Measurements from ENCODE around the gene TASP1. TPM values are rescaled to one million over a fixed set of nuclear protein-coding genes. Genes with fewer than 3 reads are reported as not detected.
"Not testable (repeated sequence)": the region's sequence is repeated elsewhere in the genome, so short reads cannot be mapped to it uniquely, and the experiment has no call there.

TASP1 gene
- total RNA-seq, 1 experiment from 2014 or later = 9.0 TPM

DNA sequence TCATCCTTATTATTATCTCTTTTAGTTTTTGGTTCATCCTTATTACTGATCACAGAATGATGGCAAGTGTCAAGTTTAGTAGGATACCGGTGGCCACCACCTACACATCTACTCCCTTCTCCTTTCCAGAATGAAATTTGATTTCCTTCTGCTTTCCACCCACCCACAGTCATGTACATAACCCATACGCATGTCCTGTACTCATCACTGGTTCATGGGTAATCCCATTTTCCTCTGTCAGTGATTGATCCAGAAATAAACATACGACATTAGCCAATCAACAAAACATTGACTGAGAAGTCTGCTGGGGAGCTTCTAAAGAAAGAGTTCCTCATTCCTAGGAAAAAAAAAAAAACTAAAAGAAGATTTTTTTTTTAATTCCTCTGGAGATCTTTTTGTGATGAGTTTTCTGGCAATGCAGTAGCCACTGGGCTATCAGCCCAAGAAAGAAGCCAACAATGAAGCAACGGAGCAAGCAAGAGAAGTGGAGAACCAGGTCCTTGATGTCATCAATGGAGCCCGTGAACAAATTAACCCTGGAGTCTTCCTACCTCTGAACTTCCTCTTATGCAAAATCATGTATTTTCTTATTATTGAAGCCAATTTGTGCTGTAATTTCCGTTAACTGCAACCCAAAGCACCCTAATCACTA is 127.8 kb downstream of the TASP1 start:
- no peak for DNase-seq (ENCODE audit: extremely low read depth, low read depth)

GRCh38 chr20:13507646-13508045 is 131.1 kb downstream of the TASP1 start:
- DNase-seq (ENCODE audit: extremely low read depth, low read depth) = no peak

DNA sequence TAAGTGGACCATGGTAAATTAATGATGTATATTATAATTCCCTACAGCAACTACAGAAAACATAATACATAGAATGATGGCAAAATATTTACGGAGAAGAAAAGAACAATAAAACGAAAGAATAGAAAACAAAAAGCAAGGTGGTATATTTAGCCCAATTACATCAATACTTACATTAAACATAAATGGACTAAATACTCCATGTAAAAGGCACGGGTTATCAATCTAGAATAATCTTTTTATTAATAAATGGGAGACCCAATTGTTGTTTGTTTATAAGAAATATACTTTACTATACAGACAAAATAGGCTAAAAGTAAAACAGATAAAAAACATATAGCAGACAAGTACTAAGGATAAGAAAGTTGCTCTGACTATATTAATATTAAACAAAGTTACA is 137.2 kb downstream of the TASP1 start:
- no peak for DNase-seq (ENCODE audit: extremely low read depth, low read depth)

DNA sequence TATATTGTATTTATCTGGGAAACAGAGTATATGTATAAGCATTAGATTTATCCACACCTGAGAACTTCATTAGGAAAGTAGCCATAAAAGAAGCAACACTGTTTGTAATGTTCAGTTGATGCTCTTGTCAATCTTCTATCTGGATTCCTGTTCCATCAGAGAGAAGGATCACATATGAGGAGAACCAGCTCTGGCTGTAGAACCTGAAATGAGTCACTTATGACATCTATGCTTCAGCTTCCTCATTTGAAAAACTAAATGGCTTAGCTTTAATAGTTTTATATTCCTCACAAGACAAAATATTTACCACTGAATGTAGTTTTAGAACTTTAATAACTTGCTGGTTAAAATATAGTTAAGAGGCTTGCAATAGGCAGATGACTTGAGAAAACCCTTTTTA is 144.7 kb downstream of the TASP1 start:
- no peak for DNase-seq (ENCODE audit: extremely low read depth, low read depth)

GRCh38 chr20:13493143-13493542 is 145.6 kb downstream of the TASP1 start:
- no peak for DNase-seq (ENCODE audit: extremely low read depth, low read depth)

DNA sequence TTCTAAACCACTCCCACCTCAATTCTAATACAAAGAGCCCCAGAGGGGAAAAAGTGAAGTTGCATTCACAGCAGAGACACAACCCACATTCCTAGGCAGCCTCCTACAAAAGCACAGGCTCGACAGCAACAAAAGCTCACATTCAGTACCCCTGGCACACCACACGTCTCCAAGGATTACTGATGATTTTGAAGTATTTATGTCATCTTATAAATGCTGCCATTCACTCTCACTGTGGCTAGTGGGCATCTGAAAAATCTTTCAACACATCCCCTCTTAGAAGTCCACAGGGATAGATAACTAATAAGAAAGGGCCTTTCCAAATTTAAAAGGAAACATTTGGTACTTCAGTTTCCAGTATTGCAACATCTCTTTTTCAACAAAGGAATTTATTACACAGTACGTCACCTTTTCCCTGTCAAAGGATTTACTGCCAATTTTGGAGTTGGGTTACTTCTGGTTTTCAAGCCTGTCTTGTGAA is 146.7 kb downstream of the TASP1 start:
- no peak for DNase-seq (ENCODE audit: extremely low read depth, low read depth)

- DNase-seq (ENCODE audit: extremely low read depth, low read depth) = no peak
Measured at GRCh38 chr20:13487202-13487601, 151.5 kb downstream of the TASP1 start.

- no peak for DNase-seq (ENCODE audit: extremely low read depth, low read depth)
Measured at GRCh38 chr20:13486694-13487093, 152.0 kb downstream of the TASP1 start.

GRCh38 chr20:13485576-13485975 is 153.2 kb downstream of the TASP1 start:
- DNase-seq (ENCODE audit: extremely low read depth, low read depth) = no peak

GRCh38 chr20:13485019-13485418 is 153.7 kb downstream of the TASP1 start:
- not testable (repeated sequence) for DNase-seq (ENCODE audit: extremely low read depth, low read depth)

- DNase-seq (ENCODE audit: extremely low read depth, low read depth) = not testable (repeated sequence)
Measured at GRCh38 chr20:13483472-13483871, 155.3 kb downstream of the TASP1 start.

DNA sequence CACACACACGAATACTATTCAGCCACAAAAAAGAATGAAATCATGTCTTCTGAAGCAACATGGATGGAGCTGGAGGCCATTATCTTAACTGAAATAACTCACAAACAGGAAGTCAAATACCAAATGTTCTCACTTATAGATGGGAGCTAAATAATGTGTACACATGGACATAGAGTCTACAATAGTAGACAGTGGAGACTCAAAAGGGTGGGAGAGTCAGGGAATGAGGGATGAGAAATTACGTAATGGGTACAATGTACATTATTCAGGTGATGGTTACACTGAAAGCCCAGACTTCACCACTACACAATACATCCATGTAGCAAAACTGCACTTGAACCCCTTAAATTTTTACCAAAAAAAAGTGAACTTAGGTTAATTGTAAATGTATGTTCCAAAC is 160.4 kb downstream of the TASP1 start:
- no peak for DNase-seq (ENCODE audit: extremely low read depth, low read depth)

DNA sequence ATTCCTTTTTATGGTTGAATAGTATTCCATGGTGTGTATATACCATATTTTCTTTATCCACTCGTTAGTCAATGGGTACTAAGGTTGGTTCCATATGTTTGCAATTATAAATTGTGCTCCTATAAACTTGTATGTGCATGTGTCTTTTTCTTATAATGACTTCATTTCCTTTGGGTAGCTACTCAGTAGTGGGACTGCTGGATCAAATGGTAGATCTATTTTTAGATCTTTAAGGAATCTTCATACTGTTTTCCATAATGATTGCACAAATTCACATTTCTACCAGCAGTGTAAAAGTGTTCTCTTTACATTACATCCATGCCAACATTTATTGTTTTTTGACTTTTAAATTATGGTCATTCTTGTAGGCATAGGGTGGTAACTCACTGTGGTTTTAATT is 164.3 kb downstream of the TASP1 start:
- DNase-seq (ENCODE audit: extremely low read depth, low read depth) = no peak

DNA sequence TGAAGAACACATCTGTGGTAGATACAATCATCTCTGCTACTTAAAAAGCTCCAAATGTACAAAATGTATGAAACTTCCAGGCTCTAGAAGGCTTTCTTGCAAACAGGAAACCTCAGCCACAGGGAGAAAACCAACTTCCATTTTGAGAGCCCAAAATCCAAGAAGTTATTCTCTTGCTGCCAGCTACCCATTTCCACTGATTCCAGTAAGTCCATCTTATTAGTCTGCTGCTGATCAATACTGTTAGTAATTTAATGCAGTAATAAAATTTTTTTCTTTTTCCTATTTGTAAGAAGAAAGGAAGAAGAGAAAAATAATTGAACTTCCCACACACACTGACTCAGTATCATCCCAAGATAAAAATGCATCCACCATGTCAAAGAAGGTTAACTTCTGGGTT is 169.5 kb downstream of the TASP1 start:
- DNase-seq (ENCODE audit: extremely low read depth, low read depth) = no peak

- DNase-seq (ENCODE audit: extremely low read depth, low read depth) = no peak
Measured at GRCh38 chr20:13468166-13468565, 170.6 kb downstream of the TASP1 start.

DNA sequence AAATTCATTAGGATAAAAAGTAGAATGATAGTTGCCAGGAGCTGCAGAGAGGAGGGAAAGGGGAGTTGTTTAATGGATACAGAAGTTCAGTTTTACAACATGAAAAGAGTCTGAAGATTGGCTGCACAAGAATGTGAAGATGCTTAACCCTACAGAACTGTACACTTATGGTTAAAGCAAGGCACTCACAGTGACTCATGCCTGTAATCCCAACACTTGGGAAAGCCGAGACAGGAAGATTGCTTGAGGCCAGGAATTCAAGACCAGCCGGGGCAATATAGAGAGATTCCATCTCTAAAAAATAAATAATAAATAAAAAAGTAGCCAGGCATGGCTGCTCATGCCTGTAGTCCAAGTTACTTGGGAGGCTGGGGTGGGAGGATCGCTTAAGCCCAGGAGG is 174.0 kb downstream of the TASP1 start:
- no peak for DNase-seq (ENCODE audit: extremely low read depth, low read depth)

DNA sequence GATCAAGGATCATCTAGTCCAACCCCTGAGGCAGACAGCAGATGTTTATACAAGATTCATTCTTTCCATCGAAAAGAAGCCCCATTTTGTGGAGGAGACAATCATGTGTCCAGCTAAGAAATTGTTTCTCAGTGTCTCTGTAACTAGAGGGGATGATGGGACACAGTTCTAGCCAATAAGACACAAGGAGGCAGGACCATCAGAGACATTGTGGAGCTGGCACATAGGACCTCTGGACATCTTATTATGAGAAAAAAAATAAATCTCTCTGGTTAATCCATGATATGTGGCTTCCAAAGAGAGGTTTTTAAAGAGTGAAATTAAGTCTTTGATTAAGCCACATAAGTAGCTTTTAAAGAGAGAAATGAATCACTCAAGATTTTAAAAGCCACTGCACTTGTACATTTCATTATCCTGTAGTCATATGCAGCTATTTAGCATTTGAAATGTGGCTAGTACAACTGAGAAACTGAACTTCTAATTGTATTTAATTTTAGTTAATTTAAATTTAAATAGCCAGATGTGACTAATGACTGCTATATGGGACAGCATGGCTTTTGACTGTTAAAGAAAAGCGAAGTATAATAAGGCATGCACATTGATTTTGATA is 176.8 kb downstream of the TASP1 start:
- DNase-seq (ENCODE audit: extremely low read depth, low read depth) = no peak

DNA sequence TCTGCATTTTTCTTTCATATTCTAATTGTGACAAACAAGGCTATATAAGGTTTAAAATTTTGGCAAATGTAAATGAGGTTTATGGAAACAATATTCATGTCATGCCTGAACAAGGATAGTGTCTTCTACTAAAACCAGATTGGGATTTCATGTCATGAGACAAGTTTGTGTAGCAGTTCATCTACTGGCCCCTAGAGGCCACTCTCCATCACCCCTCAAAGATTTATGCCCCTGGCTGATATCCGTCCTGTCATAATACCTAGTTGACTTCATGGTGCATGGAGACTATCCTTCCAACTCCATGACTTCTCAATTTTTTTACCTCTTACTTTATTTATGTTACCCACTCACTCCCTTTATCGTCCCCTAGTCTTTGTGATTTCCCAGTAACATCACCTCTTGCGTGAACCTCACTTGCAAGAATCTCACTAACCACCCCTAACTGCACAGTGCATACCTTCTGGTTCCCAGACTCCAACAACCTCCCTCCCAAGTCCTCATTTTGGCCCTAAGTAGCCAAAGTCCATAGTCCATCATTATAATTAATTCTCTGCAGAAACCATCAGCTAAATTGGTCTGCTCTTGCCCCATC is 179.8 kb downstream of the TASP1 start:
- peak; percentile 24 for DNase-seq (ENCODE audit: extremely low read depth, low read depth)

- DNase-seq (ENCODE audit: extremely low read depth, low read depth) = no peak
Measured at GRCh38 chr20:13457487-13457886, 181.2 kb downstream of the TASP1 start.

GRCh38 chr20:13455713-13456112 is 183.0 kb downstream of the TASP1 start:
- no peak for DNase-seq (ENCODE audit: extremely low read depth, low read depth)

DNA sequence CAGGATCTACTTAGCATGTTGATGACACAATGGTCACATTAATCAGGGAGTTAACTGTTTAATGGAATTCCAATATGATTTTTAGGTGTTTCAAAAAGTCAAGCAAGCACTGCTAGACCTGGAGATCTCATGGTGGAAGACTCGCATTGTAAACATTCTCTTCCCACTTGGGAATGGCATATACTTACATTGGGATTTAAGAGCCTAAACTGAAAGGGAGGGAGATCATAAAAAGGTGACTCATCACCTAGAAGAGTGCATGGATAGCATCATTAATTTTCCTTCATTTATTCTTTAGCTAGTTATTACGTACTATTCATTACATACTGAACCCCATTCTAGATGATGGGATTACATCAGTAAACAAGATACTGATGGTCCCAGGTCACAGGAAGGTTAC is 185.4 kb downstream of the TASP1 start:
- no peak for DNase-seq (ENCODE audit: extremely low read depth, low read depth)

DNA sequence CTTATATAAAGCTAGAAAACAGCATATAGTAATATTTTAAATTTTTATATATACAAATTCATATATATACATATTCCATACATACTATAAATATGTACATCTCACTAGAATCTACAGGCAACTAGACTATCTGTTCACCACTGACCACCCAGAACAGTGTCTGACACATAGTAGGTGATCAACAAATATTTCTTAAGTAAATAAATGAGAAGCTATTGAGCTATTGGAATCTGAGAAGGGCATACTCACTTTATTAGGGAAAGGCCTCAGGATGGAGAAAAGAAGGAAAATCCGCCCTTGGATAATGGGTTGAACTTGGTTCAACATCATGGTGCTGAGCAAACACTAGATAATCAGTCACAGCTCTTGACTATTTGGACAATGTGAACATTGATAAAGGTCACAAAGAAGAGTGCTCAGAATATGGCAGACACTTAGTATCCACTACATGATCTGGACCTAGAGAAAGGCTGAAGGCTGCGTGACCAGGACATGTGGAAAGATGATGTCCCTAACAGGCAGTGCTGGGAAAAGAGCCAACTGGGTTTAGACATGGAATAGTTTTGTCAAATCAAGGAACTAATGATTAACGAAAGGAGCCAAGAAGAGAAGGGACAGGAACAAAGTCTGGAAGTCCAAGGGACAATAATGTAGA is 186.1 kb downstream of the TASP1 start:
- no peak for DNase-seq (ENCODE audit: extremely low read depth, low read depth)
